ENCODE measurements around the gene ETFDH.

The ETFDH gene

DNA sequence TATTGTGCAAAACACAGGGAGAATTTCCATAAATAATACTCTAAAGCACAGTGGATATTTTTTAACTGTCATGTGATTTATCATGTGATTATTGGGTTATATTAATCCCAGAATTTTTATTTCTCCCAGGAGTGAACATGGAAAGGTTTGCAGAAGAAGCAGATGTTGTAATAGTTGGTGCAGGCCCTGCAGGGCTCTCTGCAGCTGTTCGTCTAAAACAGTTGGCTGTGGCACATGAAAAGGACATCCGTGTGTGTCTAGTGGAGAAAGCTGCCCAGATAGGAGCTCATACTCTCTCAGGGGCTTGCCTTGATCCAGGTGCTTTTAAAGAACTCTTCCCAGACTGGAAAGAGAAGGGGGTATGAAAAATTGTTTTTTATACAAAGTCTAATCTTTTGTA, 10.0 kb downstream of the ETFDH start:
- H3K36me3 ChIP-seq (ENCODE audit: control insufficient read depth in 2 of 2, insufficient read depth in 1 of 2, low read length in 2 of 2): peaks cover 0 to 12% of the 10 kb centered on the region in 2 experiments; a peak in 1 of 3 replicates
- ChIA-PET POLR2A (no interaction called here), CTCF (no interaction called here)

More for the DNA sequence above, 10.0 kb downstream of the ETFDH start:
- TF ChIP-seq ZNF558 (tag by site-specific recombination; IDR thresholded peaks at IDR 0.05) (no peak), HOXA7 (CRISPR knock-in tag; IDR thresholded peaks at IDR 0.05; ENCODE audit: borderline replicate concordance) (no peak), ZNF248 (tag by site-specific recombination; IDR thresholded peaks at IDR 0.05) (no peak), ZNF311 (tag by site-specific recombination; IDR thresholded peaks at IDR 0.05; ENCODE audit: borderline replicate concordance) (no peak), KLF7 (tag by site-specific recombination; IDR thresholded peaks at IDR 0.05; ENCODE audit: borderline replicate concordance) (no peak), ZBTB8A (tag by site-specific recombination; IDR thresholded peaks at IDR 0.05) (no peak), ZNF660 (tag by site-specific recombination; IDR thresholded peaks at IDR 0.05) (no peak), ZNF146 (tag by site-specific recombination; IDR thresholded peaks at IDR 0.05) (no peak), ZNF132 (tag by site-specific recombination; IDR thresholded peaks at IDR 0.05; ENCODE audit: borderline replicate concordance) (no peak), KLF10 (tag by site-specific recombination; IDR thresholded peaks at IDR 0.05) (no peak), ZIC2 (tag by site-specific recombination; IDR thresholded peaks at IDR 0.05) (no peak), ZNF624 (tag by site-specific recombination; IDR thresholded peaks at IDR 0.05) (no peak)
- TF ChIP-seq, protein P1, sequence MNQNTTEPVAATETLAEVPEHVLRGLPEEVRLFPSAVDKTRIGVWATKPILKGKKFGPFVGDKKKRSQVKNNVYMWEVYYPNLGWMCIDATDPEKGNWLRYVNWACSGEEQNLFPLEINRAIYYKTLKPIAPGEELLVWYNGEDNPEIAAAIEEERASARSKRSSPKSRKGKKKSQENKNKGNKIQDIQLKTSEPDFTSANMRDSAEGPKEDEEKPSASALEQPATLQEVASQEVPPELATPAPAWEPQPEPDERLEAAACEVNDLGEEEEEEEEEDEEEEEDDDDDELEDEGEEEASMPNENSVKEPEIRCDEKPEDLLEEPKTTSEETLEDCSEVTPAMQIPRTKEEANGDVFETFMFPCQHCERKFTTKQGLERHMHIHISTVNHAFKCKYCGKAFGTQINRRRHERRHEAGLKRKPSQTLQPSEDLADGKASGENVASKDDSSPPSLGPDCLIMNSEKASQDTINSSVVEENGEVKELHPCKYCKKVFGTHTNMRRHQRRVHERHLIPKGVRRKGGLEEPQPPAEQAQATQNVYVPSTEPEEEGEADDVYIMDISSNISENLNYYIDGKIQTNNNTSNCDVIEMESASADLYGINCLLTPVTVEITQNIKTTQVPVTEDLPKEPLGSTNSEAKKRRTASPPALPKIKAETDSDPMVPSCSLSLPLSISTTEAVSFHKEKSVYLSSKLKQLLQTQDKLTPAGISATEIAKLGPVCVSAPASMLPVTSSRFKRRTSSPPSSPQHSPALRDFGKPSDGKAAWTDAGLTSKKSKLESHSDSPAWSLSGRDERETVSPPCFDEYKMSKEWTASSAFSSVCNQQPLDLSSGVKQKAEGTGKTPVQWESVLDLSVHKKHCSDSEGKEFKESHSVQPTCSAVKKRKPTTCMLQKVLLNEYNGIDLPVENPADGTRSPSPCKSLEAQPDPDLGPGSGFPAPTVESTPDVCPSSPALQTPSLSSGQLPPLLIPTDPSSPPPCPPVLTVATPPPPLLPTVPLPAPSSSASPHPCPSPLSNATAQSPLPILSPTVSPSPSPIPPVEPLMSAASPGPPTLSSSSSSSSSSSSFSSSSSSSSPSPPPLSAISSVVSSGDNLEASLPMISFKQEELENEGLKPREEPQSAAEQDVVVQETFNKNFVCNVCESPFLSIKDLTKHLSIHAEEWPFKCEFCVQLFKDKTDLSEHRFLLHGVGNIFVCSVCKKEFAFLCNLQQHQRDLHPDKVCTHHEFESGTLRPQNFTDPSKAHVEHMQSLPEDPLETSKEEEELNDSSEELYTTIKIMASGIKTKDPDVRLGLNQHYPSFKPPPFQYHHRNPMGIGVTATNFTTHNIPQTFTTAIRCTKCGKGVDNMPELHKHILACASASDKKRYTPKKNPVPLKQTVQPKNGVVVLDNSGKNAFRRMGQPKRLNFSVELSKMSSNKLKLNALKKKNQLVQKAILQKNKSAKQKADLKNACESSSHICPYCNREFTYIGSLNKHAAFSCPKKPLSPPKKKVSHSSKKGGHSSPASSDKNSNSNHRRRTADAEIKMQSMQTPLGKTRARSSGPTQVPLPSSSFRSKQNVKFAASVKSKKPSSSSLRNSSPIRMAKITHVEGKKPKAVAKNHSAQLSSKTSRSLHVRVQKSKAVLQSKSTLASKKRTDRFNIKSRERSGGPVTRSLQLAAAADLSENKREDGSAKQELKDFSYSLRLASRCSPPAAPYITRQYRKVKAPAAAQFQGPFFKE (tag by site-specific recombination; IDR thresholded peaks at IDR 0.05; ENCODE audit: borderline replicate concordance): no peak
- TF ChIP-seq, protein P2, sequence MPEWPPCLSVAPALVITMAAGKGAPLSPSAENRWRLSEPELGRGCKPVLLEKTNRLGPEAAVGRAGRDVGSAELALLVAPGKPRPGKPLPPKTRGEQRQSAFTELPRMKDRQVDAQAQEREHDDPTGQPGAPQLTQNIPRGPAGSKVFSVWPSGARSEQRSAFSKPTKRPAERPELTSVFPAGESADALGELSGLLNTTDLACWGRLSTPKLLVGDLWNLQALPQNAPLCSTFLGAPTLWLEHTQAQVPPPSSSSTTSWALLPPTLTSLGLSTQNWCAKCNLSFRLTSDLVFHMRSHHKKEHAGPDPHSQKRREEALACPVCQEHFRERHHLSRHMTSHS (tag by site-specific recombination; IDR thresholded peaks at IDR 0.05): no peak
- TF ChIP-seq, protein P3, sequence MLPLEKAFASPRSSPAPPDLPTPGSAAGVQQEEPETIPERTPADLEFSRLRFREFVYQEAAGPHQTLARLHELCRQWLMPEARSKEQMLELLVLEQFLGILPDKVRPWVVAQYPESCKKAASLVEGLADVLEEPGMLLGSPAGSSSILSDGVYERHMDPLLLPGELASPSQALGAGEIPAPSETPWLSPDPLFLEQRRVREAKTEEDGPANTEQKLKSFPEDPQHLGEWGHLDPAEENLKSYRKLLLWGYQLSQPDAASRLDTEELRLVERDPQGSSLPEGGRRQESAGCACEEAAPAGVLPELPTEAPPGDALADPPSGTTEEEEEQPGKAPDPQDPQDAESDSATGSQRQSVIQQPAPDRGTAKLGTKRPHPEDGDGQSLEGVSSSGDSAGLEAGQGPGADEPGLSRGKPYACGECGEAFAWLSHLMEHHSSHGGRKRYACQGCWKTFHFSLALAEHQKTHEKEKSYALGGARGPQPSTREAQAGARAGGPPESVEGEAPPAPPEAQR (tag by site-specific recombination; IDR thresholded peaks at IDR 0.05): no peak
- TF ChIP-seq, protein P4, sequence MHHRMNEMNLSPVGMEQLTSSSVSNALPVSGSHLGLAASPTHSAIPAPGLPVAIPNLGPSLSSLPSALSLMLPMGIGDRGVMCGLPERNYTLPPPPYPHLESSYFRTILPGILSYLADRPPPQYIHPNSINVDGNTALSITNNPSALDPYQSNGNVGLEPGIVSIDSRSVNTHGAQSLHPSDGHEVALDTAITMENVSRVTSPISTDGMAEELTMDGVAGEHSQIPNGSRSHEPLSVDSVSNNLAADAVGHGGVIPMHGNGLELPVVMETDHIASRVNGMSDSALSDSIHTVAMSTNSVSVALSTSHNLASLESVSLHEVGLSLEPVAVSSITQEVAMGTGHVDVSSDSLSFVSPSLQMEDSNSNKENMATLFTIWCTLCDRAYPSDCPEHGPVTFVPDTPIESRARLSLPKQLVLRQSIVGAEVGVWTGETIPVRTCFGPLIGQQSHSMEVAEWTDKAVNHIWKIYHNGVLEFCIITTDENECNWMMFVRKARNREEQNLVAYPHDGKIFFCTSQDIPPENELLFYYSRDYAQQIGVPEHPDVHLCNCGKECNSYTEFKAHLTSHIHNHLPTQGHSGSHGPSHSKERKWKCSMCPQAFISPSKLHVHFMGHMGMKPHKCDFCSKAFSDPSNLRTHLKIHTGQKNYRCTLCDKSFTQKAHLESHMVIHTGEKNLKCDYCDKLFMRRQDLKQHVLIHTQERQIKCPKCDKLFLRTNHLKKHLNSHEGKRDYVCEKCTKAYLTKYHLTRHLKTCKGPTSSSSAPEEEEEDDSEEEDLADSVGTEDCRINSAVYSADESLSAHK (tag by site-specific recombination; IDR thresholded peaks at IDR 0.05): no peak
- TF ChIP-seq, protein P5, sequence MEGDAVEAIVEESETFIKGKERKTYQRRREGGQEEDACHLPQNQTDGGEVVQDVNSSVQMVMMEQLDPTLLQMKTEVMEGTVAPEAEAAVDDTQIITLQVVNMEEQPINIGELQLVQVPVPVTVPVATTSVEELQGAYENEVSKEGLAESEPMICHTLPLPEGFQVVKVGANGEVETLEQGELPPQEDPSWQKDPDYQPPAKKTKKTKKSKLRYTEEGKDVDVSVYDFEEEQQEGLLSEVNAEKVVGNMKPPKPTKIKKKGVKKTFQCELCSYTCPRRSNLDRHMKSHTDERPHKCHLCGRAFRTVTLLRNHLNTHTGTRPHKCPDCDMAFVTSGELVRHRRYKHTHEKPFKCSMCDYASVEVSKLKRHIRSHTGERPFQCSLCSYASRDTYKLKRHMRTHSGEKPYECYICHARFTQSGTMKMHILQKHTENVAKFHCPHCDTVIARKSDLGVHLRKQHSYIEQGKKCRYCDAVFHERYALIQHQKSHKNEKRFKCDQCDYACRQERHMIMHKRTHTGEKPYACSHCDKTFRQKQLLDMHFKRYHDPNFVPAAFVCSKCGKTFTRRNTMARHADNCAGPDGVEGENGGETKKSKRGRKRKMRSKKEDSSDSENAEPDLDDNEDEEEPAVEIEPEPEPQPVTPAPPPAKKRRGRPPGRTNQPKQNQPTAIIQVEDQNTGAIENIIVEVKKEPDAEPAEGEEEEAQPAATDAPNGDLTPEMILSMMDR (tag by site-specific recombination; IDR thresholded peaks at IDR 0.05): no peak
- TF ChIP-seq, protein P6, sequence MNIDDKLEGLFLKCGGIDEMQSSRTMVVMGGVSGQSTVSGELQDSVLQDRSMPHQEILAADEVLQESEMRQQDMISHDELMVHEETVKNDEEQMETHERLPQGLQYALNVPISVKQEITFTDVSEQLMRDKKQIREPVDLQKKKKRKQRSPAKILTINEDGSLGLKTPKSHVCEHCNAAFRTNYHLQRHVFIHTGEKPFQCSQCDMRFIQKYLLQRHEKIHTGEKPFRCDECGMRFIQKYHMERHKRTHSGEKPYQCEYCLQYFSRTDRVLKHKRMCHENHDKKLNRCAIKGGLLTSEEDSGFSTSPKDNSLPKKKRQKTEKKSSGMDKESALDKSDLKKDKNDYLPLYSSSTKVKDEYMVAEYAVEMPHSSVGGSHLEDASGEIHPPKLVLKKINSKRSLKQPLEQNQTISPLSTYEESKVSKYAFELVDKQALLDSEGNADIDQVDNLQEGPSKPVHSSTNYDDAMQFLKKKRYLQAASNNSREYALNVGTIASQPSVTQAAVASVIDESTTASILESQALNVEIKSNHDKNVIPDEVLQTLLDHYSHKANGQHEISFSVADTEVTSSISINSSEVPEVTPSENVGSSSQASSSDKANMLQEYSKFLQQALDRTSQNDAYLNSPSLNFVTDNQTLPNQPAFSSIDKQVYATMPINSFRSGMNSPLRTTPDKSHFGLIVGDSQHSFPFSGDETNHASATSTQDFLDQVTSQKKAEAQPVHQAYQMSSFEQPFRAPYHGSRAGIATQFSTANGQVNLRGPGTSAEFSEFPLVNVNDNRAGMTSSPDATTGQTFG (tag by site-specific recombination; IDR thresholded peaks at IDR 0.05; ENCODE audit: borderline replicate concordance): no peak
- TF ChIP-seq, protein P7, sequence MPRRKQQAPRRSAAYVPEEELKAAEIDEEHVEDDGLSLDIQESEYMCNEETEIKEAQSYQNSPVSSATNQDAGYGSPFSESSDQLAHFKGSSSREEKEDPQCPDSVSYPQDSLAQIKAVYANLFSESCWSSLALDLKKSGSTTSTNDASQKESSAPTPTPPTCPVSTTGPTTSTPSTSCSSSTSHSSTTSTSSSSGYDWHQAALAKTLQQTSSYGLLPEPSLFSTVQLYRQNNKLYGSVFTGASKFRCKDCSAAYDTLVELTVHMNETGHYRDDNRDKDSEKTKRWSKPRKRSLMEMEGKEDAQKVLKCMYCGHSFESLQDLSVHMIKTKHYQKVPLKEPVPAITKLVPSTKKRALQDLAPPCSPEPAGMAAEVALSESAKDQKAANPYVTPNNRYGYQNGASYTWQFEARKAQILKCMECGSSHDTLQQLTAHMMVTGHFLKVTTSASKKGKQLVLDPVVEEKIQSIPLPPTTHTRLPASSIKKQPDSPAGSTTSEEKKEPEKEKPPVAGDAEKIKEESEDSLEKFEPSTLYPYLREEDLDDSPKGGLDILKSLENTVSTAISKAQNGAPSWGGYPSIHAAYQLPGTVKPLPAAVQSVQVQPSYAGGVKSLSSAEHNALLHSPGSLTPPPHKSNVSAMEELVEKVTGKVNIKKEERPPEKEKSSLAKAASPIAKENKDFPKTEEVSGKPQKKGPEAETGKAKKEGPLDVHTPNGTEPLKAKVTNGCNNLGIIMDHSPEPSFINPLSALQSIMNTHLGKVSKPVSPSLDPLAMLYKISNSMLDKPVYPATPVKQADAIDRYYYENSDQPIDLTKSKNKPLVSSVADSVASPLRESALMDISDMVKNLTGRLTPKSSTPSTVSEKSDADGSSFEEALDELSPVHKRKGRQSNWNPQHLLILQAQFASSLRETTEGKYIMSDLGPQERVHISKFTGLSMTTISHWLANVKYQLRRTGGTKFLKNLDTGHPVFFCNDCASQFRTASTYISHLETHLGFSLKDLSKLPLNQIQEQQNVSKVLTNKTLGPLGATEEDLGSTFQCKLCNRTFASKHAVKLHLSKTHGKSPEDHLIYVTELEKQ (tag by site-specific recombination; IDR thresholded peaks at IDR 0.05; ENCODE audit: borderline replicate concordance): no peak
- Histone ChIP-seq H3K4me3 (ENCODE audit: low read depth, low read length) (no peak overlapping the region), H3K4me1 (ENCODE audit: control insufficient read depth, insufficient read depth, low read length) (no peaks in the 10 kb centered on the region), H3K9me3 (ENCODE audit: control insufficient read depth, insufficient read depth, low read depth, low read length) (no peaks in the 10 kb centered on the region), H3K27ac (ENCODE audit: extremely low read depth, low read depth, low read length) (no peak overlapping the region)
